RPMI7951 (cell line): Measurements from ENCODE around the gene BICC1. TPM values are rescaled to one million over a fixed set of nuclear protein-coding genes. Genes with fewer than 3 reads are reported as not detected.

Experiments
- DNase-seq: peaks from one replicate; pipeline ENCODE4 v3.0.0-alpha.2; 2012; ENCODE audit warnings: low read depth
- total RNA-seq: library from RNA; depleted of rRNA; stranded (reverse); fragments of >200 nt; shearing (Covaris generic); gene quantifications from 2 replicates; pipeline ENCODE4 v1.2.3, GENCODE V29; 2014

Gene BICC1
- total RNA-seq, 1 experiment from 2014 or later, result 37.6 TPM

GRCh38 chr10:58779594-58779993 lies 266.9 kb downstream of the BICC1 start:
- no peak for DNase-seq

- DNase-seq, result peak; percentile 46
These were observed 267.8 kb downstream of the BICC1 start for GRCh38 chr10:58780476-58780875.

DNA sequence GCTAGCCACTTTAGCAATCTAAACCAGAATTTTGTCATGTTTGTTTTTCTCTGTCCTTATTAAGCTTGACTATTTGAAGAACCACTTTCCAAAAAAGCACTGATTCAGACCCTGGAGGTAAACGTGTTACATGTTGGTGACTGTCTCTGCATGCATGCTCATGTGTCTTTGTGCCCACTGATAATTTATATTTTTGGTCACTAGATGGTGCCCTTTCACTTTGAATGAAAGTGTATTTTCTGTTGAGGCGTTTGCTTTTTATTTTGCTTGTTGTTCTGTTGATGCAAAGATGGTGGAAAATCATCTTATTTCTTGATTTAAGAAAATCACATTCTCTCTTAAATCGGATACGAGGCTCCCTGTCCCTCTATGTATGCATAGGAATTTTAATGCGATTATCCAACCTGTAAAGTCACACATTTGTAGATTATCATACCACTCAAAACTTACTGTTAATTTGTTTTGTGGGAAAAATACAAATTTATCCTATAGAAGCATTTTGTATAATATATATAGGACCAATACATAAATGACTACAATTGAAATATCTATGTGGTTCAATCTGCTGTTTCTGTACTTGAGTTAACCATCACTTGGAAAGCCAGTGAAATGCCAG lies 269.3 kb downstream of the BICC1 start:
- peak; percentile 45 for DNase-seq

- DNase-seq, result peak; percentile 20
These were observed 270.5 kb downstream of the BICC1 start for GRCh38 chr10:58782876-58783851.

DNA sequence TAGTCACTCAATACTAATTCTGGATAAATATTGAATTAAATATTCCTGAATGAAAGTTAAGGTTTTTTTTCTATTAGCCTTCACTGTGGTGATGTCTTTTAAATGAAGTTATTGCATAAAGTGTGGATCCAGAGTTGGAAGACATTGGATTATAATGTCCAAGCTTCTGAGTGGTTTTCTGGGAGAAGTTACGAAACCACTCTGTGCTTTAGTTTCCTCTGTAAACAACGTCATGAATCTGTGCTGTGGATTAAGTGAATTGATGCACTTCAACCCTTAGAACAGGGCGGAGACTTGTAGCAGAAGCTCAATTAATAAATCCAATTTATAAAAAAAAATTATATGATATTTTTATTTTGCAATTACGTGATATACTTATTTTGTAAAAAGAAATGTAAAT lies 271.7 kb downstream of the BICC1 start:
- DNase-seq, result no peak

- DNase-seq, result no peak
These were observed 272.7 kb downstream of the BICC1 start for GRCh38 chr10:58785354-58785753.

GRCh38 chr10:58791137-58791536 lies 278.5 kb downstream of the BICC1 start:
- DNase-seq, result no peak

DNA sequence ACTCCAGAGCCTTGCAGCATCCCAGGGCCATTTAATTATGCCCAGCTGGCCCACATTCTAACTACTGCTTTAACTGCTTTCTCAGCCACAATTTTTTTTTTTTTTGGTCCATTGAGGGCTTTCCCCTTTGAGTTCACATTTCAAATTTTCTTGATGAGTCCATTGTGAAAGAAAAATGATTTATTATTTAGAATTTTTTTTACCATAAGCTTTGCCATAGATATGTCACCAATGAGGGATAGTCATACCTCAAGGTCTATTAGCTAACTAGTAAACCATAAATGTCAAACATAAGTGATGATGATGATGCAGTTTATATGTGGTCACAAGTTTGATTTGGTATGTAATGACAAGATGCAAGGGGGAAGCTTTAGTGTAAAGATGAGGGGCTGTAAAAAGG lies 282.9 kb downstream of the BICC1 start:
- no peak for DNase-seq

DNA sequence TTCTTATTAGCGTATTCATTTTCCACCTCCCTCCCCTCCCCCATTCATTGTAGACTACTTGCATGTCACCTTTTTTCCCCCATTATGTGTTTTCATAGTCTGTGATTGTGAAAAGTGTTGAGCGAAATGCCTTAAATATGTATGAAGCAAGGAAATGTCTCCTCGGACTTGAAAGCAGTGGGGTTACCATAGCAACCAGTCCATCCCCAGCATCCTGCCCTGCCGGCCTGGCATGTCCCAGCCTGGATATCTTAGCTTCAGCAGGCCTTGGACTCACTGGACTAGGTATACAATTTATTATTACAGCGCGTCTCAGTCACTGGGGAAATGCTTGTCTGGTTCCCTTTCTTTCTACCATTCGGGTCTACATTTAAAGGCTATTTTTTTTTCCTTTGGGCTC lies 283.6 kb downstream of the BICC1 start:
- DNase-seq, result no peak

GRCh38 chr10:58796824-58797223 lies 284.2 kb downstream of the BICC1 start:
- DNase-seq, result no peak

- no peak for DNase-seq
These were observed 284.7 kb downstream of the BICC1 start for GRCh38 chr10:58797356-58797755.

GRCh38 chr10:58802047-58802446 lies 289.4 kb downstream of the BICC1 start:
- no peak for DNase-seq

- no peak for DNase-seq
These were observed 293.7 kb downstream of the BICC1 start for GRCh38 chr10:58806323-58806722.

GRCh38 chr10:58806970-58807628 lies 294.4 kb downstream of the BICC1 start:
- peak; percentile 11 for DNase-seq

DNA sequence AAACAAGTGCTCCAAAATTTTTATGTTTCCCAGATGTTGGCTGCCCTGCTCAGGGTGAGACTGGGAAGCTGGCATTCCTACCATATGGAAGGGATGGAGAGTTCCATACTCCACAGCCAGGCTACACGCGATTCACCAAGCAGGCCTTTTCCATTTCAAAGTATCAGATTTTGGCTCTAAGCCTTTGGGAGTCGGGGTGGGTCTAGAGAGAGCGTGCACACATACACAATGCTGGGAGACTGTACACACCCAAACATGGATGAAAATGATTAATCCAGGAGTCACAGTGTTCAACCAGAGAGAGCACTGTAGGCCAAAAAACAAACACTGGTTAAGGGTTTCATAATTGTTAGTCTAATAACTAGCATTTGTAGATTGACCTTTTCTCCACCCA lies 295.0 kb downstream of the BICC1 start:
- peak; percentile 47 for DNase-seq

- DNase-seq, result no peak
These were observed 298.1 kb downstream of the BICC1 start for GRCh38 chr10:58810751-58811150.

DNA sequence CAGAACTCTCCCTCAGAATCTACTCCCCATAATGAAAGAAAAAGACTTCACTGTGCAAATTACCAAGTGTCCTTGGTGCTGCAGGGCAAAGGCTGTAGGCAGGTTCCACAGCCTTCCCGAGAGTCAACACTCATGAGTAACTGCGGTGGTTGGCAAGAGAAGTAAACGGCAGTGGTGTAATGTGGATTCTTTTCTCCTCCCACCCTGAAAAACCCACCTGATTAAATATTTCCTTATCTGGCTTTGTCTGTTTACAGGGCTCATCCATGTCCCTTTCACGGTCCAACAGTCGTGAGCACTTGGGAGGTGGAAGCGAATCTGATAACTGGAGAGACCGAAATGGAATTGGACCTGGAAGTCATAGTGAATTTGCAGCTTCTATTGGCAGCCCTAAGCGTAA lies 300.9 kb downstream of the BICC1 start:
- DNase-seq, result no peak

DNA sequence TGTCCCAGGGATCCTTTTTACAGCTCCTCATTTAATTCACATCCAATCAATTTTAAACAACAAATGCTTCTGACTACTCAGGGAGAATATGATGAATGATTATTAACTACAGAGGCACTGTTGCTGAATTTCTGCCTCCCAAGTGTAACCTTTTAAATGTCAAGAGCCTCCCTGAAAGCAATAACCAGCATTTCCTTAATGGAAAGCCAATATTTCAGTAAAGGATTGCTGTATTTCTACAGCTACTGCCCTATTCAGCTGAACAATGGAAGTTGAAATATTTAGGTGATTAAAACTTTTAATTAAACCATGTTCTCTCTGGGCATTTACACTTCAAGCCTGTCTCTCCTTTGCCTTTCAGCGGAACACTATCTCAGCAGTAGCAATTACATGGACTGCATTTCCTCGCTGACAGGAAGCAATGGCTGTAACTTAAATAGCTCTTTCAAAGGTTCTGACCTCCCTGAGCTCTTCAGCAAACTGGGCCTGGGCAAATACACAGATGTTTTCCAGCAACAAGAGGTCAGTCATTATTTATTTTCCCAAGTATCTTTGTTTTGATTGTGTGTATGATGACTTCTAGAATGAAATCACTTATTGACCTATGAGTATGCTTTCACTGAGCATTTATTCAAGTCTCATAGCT lies 304.7 kb downstream of the BICC1 start:
- no peak for DNase-seq

DNA sequence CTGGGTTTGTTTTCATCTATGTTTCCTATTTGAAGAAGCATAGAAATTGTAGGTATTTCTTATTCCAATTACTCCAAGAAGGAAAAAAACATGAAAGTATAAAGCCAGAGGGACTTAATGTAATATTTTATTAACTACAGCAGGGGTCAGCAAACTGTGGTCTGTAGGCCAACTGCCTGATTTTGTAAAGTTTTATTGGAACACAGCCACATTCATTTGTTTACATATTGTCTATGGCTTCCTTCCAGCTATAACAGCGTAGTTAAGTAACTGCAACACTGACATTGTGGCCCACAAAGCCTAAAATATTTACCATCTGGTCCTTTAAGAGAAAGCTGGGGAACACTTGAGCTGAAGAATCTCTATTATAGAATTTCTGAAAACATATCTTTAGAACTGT lies 306.2 kb downstream of the BICC1 start:
- DNase-seq, result peak; percentile 33

DNA sequence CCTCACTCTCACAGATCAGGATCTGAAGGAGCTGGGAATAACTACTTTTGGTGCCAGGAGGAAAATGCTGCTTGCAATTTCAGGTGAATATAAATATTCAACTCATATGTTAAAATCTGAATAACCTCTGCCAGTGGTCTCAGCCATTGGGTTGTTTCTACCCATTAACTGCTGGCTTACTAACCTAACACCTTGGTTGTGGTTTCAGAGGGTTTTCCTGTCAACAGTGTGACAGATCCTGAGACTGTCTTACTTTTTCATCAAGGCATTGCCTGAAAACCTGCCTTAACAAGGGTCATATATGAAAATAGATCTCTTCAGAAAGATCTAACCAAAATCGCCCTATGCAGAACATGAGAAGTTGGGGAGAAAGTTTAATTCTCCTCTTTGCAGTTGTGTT lies 307.7 kb downstream of the BICC1 start:
- no peak for DNase-seq

DNA sequence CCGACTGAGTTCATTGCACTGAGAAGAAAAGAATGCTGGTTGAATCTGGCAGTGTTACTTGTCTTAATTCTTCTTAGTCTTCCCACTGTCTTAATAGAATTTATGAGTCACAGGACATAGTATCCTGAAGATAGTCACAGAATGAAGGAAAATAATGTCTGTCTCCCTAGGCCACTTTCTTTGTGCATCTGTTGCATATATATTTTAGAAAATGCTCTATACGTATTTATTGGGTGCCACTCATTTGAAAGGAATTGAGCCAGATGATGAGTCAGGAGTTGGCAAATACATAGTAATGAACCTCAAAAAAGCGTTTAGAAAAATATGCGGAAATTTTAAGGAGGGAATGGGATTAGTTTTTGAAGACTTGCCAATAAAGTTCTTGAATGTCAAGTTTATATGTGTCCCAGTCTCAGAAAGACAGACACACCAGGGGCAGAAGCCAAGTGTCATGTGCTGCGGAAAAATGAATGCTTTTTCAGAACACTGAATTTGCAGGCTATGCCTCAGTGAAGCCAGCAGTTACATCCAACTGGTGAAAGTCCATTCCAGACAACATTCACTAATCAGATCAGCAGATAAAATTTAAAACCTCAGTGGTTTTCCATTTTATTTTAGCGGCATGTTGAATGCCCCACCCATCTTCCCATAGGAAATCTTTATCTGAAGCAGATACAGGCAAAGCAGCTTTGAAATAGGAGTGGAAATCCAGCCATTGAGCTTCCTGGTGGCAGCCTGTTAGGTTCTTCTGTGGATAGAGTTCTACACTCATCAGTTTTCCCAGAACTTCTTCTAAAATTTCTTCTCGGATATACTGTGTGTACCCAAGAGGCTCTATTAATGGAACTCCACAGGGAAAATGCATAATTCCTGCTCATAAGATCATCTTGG lies 308.4 kb downstream of the BICC1 start:
- DNase-seq, result peak; percentile 48
